GM19397 (cell line): ENCODE measurements around the gene PARP1.

ENCODE experiments used
- ATAC-seq: cut with Tn5 transposase; IDR thresholded peaks from one replicate; pipeline ENCODE4 v1.9.1; 2021; ENCODE audit warnings: mild to moderate bottlenecking, moderate library complexity; ENCODE audit not compliant: unreplicated experiment

The PARP1 gene

DNA sequence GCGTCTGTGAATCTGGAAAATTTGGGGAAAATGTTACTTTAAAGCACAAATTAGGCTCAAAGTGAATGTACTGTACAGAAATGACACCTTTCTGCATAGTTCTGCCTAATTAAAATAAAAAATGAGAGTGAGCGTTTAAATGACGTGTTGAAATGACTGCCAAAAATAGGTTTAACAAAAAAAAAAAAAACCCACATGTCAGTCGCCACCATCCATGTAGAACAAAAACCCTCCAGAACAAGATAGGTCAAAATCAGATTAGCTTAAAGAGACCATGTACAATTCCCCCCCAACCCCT is 745 bp downstream of the PARP1 start:
- ATAC-seq = no peak

- no peak for ATAC-seq
Observed at GRCh38 chr1:226406401-226406881, 1.5 kb downstream of the PARP1 start.

- no peak for ATAC-seq
Observed at GRCh38 chr1:226405411-226405988, 2.4 kb downstream of the PARP1 start.

DNA sequence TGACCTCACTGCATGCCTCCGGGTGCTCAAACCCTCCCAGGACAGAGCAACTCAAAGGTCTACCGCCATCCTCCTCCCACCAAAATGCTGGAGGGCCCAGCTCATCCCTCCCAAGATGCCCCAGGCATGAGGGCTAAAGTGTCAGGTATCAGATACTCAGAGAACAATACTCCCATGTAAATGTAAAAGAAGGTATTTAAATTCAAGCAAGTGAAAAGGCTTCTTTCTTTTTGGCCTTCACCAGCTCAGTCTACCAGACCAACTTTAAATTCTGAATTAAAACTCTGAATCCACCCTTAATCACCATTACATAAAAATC is 3.0 kb downstream of the PARP1 start:
- ATAC-seq = no peak

- no peak for ATAC-seq
Observed at GRCh38 chr1:226404063-226404903, 3.6 kb downstream of the PARP1 start.

DNA sequence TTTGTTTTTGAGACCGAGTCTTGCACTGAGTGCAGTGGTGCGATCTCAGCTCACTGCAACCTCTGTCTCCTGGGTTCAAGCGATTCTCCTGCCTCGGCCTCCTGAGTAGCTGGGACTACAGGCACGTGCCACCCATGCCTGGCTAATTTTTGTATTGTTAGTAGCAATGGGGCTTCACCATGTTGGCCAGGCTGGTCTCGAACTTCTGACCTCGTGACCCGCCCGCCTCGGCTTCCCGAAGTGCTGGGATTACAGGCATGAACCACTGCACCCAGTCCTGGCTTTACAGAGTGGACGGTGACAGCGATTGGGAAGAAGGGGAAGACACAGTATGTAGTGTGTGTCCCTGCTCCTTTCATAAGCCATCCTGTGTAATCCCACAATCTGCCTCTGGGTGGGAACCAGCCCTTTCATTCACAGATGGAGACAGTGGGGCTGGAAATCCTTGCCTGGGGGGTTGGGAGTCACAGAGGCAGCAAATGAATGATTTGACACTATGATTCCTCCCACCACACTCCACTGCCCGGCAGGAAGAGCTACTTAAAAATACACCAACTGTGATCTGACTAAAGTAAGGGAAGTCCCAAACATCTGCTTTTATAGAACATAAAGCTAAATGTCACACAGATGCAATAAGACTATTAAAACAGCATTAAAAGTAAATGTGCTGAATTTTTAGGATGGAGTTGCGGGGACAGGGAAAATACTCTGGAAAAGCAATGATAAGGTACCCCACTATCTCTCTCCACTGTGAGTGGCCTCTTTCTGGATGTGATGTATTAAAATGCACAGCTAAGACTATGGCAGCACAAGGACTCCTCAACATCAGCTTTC is 4.5 kb downstream of the PARP1 start:
- no peak for ATAC-seq

GRCh38 chr1:226402739-226403165 is 5.1 kb downstream of the PARP1 start:
- ATAC-seq = no peak

GRCh38 chr1:226401355-226402303 is 6.3 kb downstream of the PARP1 start:
- ATAC-seq = no peak

DNA sequence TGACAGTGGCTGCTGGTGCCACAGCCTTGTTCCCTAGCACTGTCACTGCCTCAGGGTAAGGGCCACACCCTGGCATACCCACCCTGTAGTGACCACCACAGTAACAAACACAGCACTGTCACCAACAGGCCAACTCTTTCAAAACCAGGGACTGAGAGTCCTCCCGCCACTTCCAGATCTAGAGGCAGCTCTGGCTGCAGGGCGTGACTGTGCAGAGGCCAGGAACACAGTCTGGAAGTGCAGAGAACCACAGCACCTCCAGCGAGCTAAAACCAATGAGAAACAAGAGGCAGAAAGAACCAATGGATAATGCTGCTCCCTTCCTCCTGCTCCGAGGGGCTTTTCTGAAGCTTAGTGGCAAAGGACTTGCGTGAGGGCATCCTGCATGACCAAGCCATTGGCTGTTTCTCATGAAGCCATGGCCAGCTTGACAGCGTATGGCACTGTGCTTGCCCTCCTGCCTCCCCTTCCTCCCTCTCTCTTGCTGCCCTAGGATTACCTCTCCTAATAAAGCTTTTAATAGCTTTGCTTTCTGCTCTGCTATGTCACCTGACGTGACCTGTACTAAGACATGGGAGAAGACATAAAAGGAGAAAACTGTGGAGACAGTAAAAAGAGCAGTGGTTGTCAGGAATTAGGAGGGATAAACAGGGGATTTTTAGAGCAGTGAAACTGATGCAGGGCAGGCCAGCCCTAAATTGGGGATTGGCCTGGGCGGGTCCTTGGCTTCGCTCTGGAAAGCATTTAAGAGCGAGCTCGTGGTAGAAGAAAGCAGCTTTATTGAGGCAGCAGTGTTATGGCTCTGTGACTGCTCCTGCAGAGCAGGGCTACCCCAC is 7.2 kb downstream of the PARP1 start:
- no peak for ATAC-seq

DNA sequence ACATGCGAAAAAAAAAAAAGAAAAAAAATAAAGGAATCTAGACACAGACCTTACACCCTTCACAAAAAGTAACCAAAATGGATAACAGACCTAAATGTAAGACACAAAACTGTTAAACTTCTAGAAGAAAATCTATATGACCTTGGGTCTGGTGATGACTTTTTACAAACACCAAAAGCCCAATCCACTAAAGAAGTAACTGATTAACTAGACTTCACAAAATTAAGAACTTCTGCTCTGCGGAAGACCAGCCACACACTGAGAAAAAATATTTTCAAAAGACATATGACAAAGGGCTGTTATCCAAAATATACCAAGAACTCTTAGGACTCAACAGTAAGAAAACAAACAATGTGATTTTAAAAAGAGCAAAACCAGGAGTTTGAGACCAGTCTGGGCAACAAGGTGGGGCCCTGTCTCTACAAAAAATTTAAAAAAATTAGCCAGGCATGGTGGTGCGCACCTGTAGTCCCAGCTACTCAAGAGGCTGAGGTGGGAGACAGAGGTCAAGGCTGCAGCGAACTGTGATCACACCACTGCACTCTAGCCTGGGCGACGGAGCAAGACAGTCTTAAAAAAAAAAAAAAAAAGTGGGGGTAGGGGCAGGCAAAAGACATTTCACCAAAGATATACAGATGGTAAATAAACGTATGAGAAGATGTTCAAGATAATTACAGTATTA is 9.8 kb downstream of the PARP1 start:
- no peak for ATAC-seq

DNA sequence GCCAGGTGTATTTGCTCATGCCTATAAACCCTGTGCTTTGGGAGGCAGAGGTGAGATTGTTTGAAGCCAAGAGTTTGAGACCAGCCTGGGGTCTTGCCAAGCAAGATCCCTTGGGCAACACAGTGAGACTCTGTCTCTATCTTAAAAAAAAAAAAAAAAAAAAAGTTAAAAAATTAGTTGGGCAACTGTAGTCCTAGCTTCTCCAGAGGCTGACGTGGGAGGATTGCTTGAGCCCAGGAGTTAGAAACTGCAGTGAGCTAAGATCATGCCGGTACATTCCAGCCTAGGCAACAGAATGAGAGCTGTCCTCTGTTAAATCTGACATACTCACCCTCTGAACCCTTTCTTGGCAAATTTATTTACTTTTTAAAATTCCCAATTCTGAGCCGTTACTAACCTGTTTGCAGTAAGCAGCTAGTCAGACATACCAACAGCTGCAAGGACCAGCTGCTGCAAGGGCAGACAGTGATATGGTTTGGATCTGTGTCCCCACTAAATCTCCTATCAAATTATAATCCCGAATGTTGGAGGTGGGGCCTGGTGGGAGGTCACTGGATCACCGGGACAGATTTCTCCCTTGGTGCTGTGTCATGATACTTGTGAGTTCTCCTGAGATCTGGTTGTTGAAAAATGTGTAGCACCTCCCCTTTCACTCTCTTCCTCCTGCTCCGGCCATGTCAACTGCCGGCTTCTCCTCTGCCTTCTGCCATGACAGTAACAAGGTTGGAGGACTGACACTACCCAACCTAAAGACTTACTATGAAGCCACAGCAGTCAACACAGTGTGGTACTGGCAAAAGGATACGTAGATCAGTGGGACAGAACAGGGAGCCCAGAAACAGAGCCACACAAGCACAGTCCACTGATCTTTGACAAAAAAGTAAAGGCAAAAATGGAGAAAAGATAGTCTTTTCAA is 10.6 kb downstream of the PARP1 start:
- no peak for ATAC-seq

GRCh38 chr1:226395753-226396152 is 12.1 kb downstream of the PARP1 start:
- ATAC-seq = no peak

GRCh38 chr1:226394462-226394861 is 13.4 kb downstream of the PARP1 start:
- ATAC-seq = no peak

DNA sequence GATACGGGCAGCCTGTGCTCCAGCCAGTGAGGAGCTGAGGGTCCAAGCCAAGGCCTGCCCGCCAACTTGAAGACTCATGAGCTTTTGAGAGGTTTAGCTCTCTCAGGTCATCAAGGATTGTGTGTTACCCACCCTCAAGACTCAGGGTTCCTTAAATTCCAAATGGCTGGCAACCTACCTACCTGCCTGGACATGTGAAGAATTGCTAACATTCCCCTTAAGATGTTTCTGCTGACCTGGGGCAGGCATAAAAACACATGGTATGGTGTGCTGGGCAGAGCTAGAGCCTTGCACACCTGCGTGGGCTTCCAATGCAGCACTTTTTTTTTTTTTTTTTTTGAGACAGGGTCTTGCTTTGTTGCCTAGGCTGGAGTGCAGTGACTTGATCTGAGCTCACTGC is 17.2 kb downstream of the PARP1 start:
- no peak for ATAC-seq

- ATAC-seq = no peak
Observed at GRCh38 chr1:226388131-226388530, 19.8 kb downstream of the PARP1 start.

GRCh38 chr1:226384717-226385116 is 23.2 kb downstream of the PARP1 start:
- no peak for ATAC-seq

GRCh38 chr1:226384040-226384439 is 23.9 kb downstream of the PARP1 start:
- no peak for ATAC-seq

DNA sequence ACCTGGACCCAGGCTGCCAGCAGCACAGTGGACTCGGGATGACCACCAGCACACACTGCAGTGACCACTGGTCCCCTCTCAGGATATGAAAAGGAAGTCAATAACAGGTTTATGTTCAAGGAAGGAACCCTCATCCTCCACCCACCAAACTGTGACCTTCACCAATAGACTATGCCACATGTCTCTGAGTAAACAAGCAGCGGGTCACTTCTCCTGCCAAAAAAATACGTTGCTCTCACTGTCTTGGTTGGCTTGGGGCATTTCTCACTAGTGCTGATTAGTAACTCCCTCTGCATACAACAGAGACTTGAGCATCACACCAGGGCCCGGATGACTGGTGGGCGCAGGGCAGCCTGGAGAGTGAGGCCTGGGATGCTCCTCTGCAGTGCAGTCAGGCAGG is 25.9 kb downstream of the PARP1 start:
- ATAC-seq = no peak
